ELF-1 (cell line): ENCODE data around the gene KCNJ4.
"Not testable (repeated sequence)": the region's sequence is repeated elsewhere in the genome, so short reads cannot be mapped to it uniquely, and the experiment has no call there.

Source experiments
- DNase-seq: peaks from one replicate; pipeline ENCODE4 v3.0.0-alpha.2; 2016; ENCODE audit warnings: low read depth, low spot score

KCNJ4 gene

GRCh38 chr22:38471237-38471636, 16.2 kb upstream of the KCNJ4 start:
- DNase-seq = no peak

GRCh38 chr22:38470179-38470578, 15.2 kb upstream of the KCNJ4 start:
- not testable (repeated sequence) for DNase-seq

- DNase-seq = no peak
Observed at GRCh38 chr22:38469306-38469781, 14.3 kb upstream of the KCNJ4 start.

- no peak for DNase-seq
Observed at GRCh38 chr22:38468443-38469305, 13.7 kb upstream of the KCNJ4 start.

GRCh38 chr22:38467904-38468442, 13.0 kb upstream of the KCNJ4 start, which contains the start of gene KDELR3:
TSS of gene KDELR3 (plus strand) at chr22:38468096. CDS start at chr22:38468234, 138 bp downstream.
- no peak for DNase-seq

GRCh38 chr22:38467438-38467903, 12.5 kb upstream of the KCNJ4 start:
- peak; percentile 32 for DNase-seq

- DNase-seq = no peak
Observed at GRCh38 chr22:38465673-38466490, 10.9 kb upstream of the KCNJ4 start.

- DNase-seq = no peak
Observed at GRCh38 chr22:38464992-38465672, 10.1 kb upstream of the KCNJ4 start.

- DNase-seq = peak; percentile 82
Observed at GRCh38 chr22:38462960-38463784, 8.2 kb upstream of the KCNJ4 start.

GRCh38 chr22:38461414-38462081, 6.5 kb upstream of the KCNJ4 start:
- DNase-seq = peak; percentile 95

- DNase-seq = no peak
Observed at GRCh38 chr22:38461057-38461413, 6.0 kb upstream of the KCNJ4 start.

- DNase-seq = no peak
Observed at GRCh38 chr22:38460426-38460840, 5.4 kb upstream of the KCNJ4 start.

- DNase-seq = no peak
Observed at GRCh38 chr22:38456841-38457699, 2.1 kb upstream of the KCNJ4 start.

GRCh38 chr22:38456272-38456835, 1.4 kb upstream of the KCNJ4 start:
- no peak for DNase-seq

GRCh38 chr22:38455530-38456271, 702 bp upstream of the KCNJ4 start:
- DNase-seq = no peak

- no peak for DNase-seq
Observed at GRCh38 chr22:38454353-38455075, 485 bp downstream of the KCNJ4 start.

- no peak for DNase-seq
Observed at GRCh38 chr22:38453996-38454352, 1.0 kb downstream of the KCNJ4 start.
